Embryonic facial prominence (tissue), 1 donor: ENCODE measurements around the gene GPR42.
"Not testable (repeated sequence)": the region's sequence is repeated elsewhere in the genome, so short reads cannot be mapped to it uniquely, and the experiment has no call there.

Source experiments
- DNase-seq: peaks from one replicate; pipeline ENCODE4 v3.0.0-alpha.2; 2016; ENCODE audit errors: extremely low spot score

Gene GPR42

DNA sequence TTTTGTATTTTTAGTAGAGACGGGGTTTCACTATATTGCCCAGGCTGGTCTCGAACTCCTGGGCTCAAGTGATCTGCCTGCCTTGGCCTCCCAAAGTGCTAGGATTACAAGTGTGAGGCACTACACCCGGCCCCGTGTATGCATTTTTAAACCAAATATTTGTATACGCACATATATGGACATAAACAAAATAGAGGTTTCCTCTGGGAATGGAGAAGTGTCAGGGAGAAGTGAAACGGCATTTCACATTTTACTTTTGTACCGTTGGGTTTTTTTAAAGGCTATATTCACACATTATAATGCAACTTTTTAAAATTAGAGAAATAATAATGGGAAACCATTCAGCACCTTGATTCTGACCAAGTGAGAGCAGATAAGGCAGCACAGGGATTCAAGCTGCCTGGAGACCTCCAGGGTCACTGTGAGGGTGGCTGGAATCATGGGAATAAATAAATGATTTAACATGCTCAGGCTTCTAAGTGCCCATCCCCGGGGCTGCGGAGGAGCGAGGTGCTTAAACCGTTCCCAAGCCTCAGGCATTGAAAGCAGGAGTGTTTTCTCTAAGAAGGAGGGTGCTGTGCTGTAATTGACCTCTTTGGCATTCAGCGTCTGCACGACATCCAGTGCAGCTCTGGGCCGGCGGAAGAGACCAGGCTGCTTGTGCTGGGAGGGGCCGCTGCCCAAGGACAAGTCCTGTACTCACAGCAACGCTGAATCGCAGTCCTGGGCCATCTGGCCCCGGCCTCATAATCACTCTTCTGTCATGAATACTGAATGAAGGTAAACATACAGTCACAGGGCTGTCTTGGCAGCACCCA, 24.7 kb downstream of the GPR42 start:
- DNase-seq = no peak

DNA sequence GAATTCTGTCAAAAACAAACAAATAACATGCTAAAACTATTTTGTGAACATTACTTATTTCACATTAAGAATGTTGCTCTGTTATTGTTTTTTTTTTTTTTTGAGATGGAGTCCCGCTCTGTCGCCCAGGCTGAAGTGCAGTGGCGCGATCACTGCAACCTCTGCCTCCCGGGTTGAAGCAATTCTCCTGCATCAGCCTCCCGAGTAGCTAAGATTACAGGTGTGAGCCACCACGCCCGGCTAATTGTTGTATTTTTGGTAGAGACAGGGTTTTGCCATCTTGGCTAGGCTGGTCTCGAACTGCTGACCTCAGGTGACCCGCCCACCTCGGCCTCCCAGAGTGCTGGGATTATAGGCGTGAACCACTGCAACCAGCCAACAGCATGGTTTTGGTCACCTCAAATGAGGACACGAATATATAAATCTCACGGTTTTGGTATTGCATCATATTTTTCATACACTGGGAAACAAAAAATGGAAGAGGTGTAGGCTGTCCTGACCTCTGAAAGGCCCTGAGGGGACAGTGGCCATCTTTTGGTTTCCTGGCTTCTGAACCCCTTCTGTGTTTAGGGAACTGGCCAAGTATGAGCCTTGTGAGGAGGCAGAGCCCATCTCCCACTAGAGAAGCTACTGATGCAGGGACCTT, 25.5 kb downstream of the GPR42 start:
- DNase-seq = no peak

DNA sequence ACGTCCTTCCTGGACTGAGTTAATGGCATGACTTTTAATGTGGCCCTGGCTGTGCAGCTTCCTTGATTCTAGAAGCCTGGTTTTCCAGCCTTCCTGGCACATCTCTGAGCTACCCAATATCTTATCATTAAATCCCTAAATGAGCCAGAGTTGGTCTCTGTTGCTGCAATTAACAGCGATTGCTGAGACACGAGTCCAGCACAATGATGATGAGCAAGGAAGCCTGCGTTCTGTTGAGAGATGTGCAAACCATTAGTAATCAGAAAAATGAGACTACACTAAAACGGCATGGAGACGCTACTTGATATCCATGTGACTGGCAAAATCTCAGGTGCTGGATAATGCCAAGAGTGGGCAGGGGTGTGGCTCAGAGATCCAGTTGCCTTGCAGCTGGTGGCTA, 26.2 kb downstream of the GPR42 start:
- no peak for DNase-seq

DNA sequence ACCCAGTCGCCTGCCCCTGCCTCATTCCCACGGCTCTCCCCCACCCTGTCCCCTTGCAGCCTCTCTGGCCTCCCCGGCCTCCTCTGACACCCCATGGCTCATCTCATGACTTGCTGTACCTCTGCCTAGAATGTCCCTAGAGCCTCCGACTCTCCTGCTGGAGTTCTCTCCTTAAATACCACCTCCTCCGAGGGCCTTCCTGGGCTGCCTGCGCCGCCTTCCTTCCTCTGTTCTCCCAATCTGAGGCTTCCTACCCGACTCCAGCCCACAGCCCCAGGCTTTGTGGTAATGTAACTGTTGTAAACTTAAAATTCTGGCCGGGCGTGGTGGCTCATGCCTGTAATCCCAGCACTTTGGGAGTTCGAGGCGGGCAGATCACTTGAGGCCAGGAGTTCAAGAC, 27.7 kb downstream of the GPR42 start:
- DNase-seq = no peak

DNA sequence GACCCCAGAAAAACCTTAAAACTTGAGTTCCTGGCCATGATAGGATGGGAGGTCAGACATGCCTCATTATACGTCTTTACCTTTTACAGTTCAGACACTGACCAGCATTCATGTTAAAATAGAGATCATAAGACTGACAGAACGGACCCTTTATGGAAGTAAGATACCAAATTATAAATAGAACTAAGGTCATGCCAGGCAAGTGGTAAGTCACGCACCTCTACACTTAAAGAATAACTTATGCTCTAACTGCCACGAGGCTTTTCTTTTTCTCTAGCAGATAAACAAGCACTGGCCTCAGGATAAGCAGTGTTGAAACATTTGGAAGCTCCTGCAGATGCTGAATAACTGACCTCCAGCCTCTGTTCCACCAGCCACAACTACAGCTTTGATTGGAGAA, 28.4 kb downstream of the GPR42 start:
- DNase-seq = no peak

DNA sequence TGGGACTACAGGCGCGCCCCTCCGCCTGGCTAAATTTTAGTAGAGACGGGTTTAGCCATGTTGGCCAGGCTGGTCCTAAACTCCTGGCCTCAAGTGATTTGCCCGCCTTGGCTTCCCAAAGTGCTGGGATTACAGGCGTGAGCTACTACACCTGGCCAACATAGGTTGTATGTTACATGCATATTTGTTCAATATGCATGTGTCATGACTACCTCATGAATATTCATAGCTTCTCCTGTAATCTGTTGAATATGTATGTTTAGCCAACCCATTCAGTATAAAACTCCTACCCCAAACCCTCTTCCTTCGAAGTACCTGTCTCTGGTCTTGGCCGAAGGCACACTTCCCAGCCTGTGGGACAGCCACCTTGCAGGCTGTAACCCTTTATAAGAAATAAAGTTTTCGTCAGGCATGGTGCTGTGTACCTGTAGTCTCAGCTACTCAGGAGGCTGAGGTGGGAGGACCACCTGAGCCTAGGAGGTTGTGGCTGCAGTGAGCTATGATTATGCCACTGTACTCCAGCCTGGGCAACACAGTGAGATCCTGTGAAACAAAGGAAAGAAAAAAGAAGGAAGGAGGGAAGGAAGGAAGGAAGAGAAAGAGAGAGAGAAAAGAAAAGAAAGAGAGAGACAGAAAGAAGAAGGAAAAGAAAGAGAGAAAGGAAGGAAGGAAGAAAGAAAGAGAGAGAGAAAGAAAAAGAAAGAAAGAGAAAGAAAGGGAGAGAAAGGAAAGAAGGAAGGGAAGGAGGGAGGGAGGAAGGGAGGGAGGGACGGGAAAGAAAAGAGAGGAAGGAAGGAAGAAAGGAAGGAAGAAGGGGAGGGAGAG, 29.3 kb downstream of the GPR42 start:
- DNase-seq = no peak

DNA sequence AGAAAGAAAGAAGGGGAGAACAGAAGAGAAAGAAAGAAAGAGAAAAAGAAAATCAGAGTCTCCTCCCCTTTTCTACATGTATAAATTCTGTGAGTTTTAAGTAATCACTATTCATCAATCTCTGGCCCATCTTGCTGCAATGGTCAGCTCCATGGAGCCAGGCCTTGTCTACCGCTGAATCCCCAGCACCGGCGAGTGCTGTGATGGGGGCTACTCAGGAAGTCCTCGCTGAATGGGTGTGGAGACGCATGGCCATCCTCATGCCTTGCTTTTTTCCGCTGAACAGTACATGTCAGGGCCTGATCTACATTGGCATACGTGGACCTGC, 29.9 kb downstream of the GPR42 start:
- no peak for DNase-seq

DNA sequence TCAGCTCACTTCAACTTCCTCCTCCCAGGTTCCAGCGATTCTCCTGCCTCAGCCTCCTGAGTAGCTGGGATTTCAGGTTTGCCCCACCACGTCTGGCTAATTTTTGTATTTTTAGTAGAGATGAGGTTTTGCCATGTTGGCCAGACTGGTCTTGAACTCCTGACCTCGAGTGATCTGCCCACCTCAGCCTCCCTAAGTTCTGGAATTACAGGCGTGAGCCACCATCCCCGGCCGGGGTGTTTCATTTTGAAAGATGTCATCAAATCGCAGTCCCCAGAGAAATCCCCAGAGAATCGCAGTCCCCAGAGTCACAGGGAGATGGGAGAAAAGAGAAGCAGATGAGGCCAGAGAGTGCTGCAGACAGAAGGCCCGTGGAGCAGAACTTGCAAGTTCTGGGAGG, 30.5 kb downstream of the GPR42 start:
- DNase-seq = not testable (repeated sequence)

DNA sequence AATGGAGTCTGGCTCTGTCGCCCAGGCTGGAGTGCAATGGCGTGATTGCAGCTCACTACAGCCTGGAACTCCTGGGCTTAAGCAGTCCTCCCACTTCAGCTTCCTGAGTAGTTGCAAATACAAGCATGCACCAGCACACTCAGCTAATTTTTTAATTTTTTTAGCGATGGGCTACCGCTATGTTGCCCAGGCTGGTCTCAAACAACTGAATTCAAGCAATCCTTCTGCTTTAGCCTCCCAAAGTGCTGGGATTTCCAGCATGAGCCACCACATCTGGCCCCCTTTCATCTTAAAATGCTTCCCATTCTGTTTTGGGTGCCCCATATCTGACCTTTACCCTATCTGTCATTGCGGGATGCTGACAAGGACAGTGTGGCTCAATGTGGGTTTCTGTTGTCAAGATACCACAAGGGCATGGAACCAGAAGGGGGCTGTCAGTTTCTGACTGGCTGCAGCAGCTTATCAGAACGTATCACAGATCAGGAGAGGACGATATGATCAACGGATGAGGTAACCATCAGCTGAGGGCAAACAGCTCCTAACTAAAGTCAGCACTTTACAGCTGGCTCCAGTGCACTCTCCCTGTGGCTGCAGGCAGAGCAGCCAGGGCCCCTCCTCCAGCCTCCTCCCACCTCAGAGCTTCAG, 32.4 kb downstream of the GPR42 start:
- DNase-seq = no peak

DNA sequence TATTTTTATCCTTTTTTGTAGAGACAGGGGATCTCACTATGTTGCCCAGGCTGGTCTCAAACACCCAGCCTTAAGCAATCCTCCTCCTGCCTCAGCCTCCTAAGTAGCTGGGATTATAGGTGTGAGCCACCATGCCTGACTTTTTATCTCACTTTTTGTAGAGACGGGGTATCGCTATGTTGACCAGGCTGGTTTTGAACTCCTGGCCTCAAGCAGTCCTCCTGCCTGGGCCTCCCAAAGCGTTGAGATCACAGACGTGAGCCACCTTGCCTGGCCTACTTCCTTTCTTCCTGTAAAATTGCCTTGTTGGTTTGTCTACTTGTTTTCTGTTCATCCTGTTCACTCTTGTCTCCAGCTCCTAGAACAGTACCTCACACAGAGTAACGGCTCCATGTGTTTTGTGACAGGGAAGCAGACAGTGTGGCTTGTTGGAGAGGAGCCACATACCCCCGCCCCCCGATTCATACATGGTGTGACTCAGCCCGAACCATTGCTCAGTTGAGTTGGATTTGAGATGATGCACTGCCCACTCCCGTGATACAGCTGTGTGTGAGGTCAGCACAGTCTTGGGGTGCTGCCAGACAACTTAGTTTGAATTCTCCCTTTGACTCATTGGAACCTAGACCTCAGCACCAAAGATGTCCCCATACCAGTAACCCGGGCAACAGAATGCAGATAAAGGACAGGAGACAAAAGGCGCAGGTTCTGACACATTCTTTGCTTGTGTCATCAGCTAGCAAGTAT, 34.2 kb downstream of the GPR42 start:
- no peak for DNase-seq

DNA sequence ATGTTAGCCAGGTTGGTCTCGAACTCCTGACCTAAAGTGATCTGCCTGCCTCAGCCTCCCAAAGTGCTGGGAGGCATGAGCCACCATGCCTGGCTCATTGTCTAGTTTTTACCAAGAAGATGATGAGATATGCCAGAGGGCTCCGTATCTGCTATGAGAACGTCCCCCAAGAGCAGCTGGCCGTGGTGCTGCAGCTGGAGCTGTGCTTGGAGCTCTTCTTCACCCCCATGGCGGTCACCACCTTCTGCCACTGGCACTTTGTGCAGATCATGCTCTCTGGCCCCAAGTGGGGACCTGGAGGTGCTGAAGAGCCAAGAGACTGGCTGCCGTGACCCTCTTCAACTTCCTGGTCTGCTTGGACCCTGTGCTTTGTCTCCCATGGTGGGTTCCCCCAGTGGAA, 36.8 kb downstream of the GPR42 start:
- DNase-seq = no peak

DNA sequence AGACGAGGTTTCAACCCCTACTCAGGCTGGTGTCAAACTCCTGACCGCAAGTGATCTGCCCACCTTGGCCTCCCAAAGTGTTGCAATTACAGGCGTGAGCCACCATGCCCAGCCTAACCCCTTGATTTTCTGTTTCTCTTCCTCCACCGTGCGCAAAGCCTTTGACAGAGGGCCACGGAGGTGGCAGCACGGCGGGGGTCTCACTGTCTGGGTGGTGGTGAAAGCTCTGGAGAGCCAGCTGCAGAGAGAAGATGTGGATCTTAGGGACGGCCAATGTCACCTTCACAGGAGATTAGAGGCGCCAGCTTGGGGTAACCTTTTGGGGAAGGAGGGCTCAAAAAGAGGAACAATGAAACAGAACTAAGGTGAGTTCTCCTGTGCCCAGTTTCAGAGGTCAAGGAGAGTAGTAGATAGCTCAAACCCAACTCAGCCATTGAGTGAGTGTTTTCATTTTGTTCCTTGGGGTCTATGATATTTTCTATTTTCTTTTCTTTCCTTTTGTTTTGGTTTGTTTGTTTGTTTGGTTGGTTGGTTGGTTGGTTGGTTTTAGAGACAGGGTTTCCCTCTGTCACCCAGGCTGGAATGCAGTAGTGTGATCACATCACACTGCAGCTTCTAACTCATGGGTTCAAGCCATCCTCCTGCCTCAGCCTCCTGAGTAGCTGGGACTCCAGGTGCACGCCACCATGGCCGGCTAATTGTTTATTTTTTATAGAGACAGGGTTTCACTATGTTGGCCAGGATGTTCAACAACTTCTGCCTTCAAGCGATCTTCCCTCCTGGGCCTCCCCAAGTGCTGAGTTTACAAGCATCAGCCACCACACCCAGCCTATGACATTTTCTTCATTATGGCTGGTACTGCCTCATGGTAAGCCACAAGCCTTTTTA, 37.7 kb downstream of the GPR42 start:
- DNase-seq = no peak

DNA sequence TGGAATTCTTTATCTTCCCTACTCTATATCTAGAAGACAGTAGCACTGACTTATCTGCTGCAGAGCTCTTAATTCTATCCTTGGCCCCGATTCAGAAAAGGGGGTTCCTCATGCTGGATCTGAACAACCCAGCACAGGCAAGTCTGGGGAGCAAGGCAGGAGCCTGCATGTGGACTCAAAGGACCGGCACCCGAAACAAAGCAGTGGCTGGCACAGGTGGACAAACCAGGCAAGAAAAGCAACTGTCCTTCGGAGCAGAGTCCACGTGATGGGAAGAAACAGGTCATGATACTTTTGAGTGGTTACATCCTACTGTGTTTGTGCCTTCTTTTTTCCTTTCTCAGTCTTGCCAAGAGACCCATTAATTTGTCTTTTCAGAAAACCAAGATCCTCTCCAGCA, 38.3 kb downstream of the GPR42 start:
- no peak for DNase-seq

DNA sequence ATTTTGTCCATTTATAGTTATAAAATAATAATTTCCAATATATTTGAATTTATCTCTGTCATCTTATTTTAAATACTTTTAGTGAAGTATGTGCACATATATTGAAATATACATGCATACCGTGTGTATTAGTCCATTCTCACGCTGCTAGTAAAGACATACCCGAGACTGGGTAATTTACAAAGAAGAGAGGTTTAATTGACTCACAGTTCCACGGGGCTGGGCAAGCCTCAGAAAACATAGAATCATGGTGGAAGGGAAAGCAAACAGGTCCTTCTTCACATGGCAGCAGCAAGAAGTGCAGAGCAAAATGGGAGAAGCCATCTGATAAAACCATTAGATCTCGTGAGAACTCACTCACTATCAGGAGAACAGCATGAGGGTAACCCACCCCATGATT, 39.6 kb downstream of the GPR42 start:
- DNase-seq = no peak

DNA sequence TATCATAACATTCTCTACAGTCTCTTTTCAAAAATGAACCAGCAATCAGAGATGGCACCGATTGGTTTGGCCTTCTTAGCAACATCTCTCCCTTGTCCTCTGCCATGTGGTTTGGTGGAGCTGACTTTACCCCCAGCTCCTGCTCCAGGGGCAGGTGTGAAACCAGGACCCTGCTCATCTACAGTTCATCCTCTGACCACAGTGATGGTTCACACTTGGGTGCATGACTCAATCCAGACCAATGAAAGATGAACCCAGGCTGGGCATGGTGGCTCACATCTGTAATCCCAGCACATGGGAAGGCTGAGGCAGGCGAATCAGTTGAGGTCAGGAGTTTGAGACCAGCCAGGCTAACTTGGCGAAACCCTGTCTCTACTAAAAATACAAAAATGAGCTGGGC, 43.6 kb downstream of the GPR42 start:
- DNase-seq = no peak

DNA sequence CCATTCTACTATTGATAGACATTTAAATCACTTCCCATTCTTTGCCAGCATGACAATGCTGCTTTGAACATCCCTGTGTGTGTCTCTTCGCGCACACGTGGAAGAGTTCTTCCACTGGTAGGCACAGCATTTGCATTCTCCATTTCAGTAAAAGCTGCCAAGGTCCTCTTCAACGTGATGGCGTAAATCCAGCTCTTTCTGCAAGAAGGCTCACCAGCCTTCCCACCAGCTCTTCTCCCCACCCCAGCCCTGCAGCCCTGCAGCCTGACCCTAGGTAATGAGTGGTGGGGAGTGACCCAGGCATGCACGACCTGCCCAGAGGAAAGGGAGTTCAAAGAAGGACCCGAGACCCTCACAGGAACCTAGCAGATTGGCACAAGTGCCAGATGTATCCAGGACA, 45.5 kb downstream of the GPR42 start:
- DNase-seq = no peak

DNA sequence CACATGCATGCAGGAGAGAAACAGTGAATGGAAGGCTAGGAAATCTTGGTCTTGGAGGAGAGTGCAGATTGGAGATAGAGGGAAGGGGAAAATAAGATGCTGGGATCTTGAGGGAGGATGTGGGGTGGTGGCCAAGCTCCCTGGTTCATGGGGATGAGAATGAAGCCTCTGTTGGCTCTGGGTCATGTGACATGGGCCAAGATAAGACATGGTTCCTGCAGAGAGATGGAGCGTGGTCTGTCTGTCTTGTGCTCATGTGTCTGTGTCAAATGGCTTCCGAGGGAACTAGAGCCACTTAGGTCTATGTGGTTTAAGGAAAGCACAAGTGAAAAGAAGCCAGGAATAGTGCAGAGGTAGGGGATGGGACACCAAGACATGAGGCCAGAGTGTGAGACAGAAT, 46.4 kb downstream of the GPR42 start:
- DNase-seq = no peak

DNA sequence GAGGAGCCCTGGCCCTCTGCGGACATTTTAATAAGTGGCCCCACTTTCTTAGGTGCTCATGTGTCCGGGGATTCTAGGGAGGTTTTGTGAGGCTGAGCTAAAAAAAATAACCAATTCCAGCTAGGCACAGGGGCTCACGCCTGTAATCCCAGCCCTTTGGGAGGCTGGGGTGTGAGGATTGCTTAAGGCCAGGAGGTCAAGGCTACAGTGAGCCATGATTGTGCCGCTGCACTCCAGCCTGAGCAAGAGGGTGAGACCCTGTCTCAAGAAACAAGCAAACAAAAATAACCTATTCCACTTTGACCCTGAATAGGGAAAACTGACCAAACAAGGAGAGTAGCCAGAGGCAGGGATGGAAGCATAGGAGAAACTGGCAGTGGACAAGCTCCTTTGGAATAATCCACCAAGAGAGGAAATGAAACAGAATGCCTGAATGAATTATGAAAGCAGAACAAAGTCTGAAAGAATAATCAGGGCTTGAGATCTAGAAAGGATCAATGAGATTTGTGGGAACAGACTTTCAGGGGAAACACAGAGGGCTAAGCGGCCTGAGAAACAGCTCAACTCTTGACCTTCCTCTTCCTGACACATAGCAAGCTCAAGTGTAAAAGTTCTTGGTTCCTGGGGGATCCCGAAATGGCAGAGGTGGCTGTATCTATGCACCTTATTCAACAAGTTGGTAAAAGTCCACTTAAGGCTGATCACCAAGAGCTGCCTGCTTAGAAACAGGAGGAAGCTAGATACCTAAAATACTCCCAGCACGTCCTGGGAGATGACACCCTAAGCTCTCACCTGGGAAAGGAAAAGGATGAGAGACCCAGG, 47.1 kb downstream of the GPR42 start:
- no peak for DNase-seq

DNA sequence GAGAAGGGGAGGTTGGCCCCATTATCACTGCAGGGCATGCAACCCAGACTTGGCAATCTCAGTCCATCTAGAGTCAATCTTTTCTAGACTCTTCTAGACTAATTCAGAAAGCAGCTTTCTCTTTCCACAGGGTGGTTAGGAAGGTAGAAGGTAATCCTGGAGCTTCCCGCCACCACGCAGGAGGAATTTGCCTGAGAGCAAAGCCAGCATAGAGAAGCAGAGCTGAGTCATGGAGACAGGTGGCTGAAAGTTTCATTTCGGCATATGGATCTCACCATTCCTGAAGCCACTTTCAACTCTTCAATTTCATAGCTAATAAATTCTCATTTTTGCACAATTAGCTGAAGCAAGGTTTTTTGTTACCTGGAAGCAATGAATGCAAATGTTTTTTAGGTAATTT, 48.2 kb downstream of the GPR42 start:
- DNase-seq = no peak

DNA sequence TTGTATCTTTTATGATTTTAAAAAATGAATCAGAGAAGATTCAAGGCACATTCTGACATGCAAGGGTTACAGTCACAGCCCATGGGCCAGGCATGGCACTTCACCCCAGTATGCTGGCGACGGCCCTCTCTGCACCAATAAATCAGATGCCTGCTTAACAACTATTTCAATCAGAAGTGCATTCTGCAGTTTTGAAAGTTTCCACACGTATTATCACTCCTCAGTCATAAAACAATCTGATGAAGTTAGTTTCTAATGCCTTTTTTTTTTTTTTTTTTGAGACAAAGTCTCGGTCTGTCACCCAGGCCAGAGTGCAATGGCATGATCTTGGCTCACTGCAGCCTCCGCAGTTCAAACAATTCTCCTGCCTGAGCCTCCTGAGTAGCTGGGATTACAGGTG, 48.9 kb downstream of the GPR42 start:
- no peak for DNase-seq
